Measurements from ENCODE around the gene SNAP29.

Gene SNAP29

GRCh38 chr22:20940186-20940651 is 81.4 kb downstream of the SNAP29 start:
- Histone ChIP-seq H3K27me3 (ENCODE audit: insufficient read depth, poor library complexity, severe bottlenecking) (no peaks in the 10 kb centered on the region), H3K36me3 (ENCODE audit: low read depth) (peaks cover 43% of the 10 kb centered on the region), H3K4me1 (ENCODE audit: insufficient read depth, poor library complexity, severe bottlenecking) (peaks cover 20% of the 10 kb centered on the region), H3K27ac (ENCODE audit: poor library complexity, severe bottlenecking) (no peak overlapping the region), H3K9me3 (ENCODE audit: severe bottlenecking) (peaks cover 9% of the 10 kb centered on the region), H3K4me3 (ENCODE audit: severe bottlenecking) (no peak overlapping the region)
- DNase-seq (ENCODE audit: low spot score), result no peak
- no peak for ATAC-seq (ENCODE audit: low read depth)
- TF ChIP-seq CTCF (IDR thresholded peaks at IDR 0.05; ENCODE audit: poor library complexity, severe bottlenecking), result no peak
